H9 (cell line): ENCODE measurements around the gene CACHD1. TPM values are rescaled to one million over a fixed set of nuclear protein-coding genes. Genes with fewer than 3 reads are reported as not detected.

ENCODE experiments used
- DNase-seq: peaks from one replicate; pipeline ENCODE4 v3.0.0-alpha.2; 2017
- H2AFZ ChIP-seq: one replicate; pipeline ENCODE4 v1.6.1; 2013; ENCODE audit warnings: mild to moderate bottlenecking, low read length, control low read depth, moderate library complexity
- H2AK5ac ChIP-seq: 2 replicates; pipeline ENCODE4 v1.6.1; 2013; ENCODE audit warnings: low read length, control low read depth, mixed read lengths; ENCODE audit not compliant: insufficient read length
- H2BK120ac ChIP-seq: one replicate; pipeline ENCODE4 v1.6.1; 2013; ENCODE audit warnings: low read depth, mild to moderate bottlenecking, low read length, control low read depth, inconsistent platforms; ENCODE audit not compliant: poor library complexity, severe bottlenecking
- H2BK12ac ChIP-seq: 2 replicates; pipeline ENCODE4 v1.6.1; 2013; ENCODE audit warnings: low read length, control low read depth, mixed read lengths, low read depth; ENCODE audit not compliant: insufficient read length
- H2BK15ac ChIP-seq: 2 replicates; pipeline ENCODE4 v1.6.1; 2013; ENCODE audit warnings: low read depth, low read length, control low read depth
- H2BK20ac ChIP-seq: one replicate; pipeline ENCODE4 v1.6.1; 2013; ENCODE audit warnings: low read depth, mild to moderate bottlenecking, low read length, control low read depth, inconsistent platforms; ENCODE audit not compliant: poor library complexity, severe bottlenecking
- H2BK5ac ChIP-seq: 2 replicates; pipeline ENCODE4 v1.6.1; 2013; ENCODE audit warnings: low read length, control low read depth, mixed read lengths; ENCODE audit not compliant: insufficient read length
- H3K14ac ChIP-seq: 2 replicates; pipeline ENCODE4 v1.6.1; 2013; ENCODE audit warnings: low read length, control low read depth; ENCODE audit not compliant: insufficient read depth
- H3K18ac ChIP-seq: 2 replicates; pipeline ENCODE4 v1.6.1; 2013; ENCODE audit warnings: low read depth, mild to moderate bottlenecking, mixed read lengths, low read length, control low read depth; ENCODE audit not compliant: insufficient read length
- H3K23ac ChIP-seq: 2 replicates; pipeline ENCODE4 v1.6.1; 2013; ENCODE audit warnings: low read length, control low read depth, mixed read lengths, low read depth; ENCODE audit not compliant: insufficient read length
- H3K23me2 ChIP-seq: 2 replicates; pipeline ENCODE4 v1.6.1; 2013; ENCODE audit warnings: low read depth, mild to moderate bottlenecking, mixed read lengths, low read length, control low read depth; ENCODE audit not compliant: insufficient read length, poor library complexity, severe bottlenecking
- H3K27ac ChIP-seq: 2 replicates; pipeline ENCODE4 v1.5.1; 2013; ENCODE audit warnings: low read length, control low read depth, mixed read lengths, low read depth; ENCODE audit not compliant: insufficient read length
- H3K27me3 ChIP-seq: 2 replicates; pipeline ENCODE4 v1.6.1; 2013; ENCODE audit warnings: low read length, control low read depth, inconsistent platforms; ENCODE audit not compliant: insufficient read depth
- H3K4ac ChIP-seq: 2 replicates; pipeline ENCODE4 v1.6.1; 2013; ENCODE audit warnings: low read depth, mild to moderate bottlenecking, control low read depth, inconsistent platforms, low read length, moderate library complexity
- H3K4me1 ChIP-seq: 2 replicates; pipeline ENCODE4 v1.6.1; 2013; ENCODE audit warnings: low read length, control low read depth, inconsistent platforms; ENCODE audit not compliant: insufficient read depth
- H3K4me2 ChIP-seq: 2 replicates; pipeline ENCODE4 v1.6.1; 2013; ENCODE audit warnings: low read length, control low read depth, mixed read lengths; ENCODE audit not compliant: insufficient read length, insufficient read depth
- H3K56ac ChIP-seq: 2 replicates; pipeline ENCODE4 v1.6.1; 2013; ENCODE audit warnings: low read depth, mild to moderate bottlenecking, mixed read lengths, low read length, control low read depth; ENCODE audit not compliant: insufficient read length
- H3K79me1 ChIP-seq: 2 replicates; pipeline ENCODE4 v1.6.1; 2013; ENCODE audit warnings: low read depth, mild to moderate bottlenecking, moderate library complexity, low read length, control low read depth, inconsistent platforms; ENCODE audit not compliant: insufficient read depth, poor library complexity, severe bottlenecking
- H3K79me2 ChIP-seq: 2 replicates; pipeline ENCODE4 v1.6.1; 2013; ENCODE audit warnings: low read length, control low read depth, inconsistent platforms; ENCODE audit not compliant: insufficient read depth
- H3K9ac ChIP-seq: 2 replicates; pipeline ENCODE4 v1.6.1; 2013; ENCODE audit warnings: low read length, control low read depth, mixed read lengths; ENCODE audit not compliant: insufficient read length; ENCODE audit errors: extremely low read depth
- H3K9me3 ChIP-seq: one replicate; pipeline ENCODE4 v1.6.1; 2013; ENCODE audit warnings: low read depth, low read length, inconsistent platforms; ENCODE audit not compliant: control insufficient read depth
- H3T11ph ChIP-seq: one replicate; pipeline ENCODE4 v1.6.1; 2013; ENCODE audit warnings: mild to moderate bottlenecking, low read length, control low read depth, inconsistent platforms
- H4K20me1 ChIP-seq: one replicate; pipeline ENCODE4 v1.6.1; 2013; ENCODE audit not compliant: control insufficient read depth, insufficient read length, insufficient read depth
- H4K5ac ChIP-seq: 2 replicates; pipeline ENCODE4 v1.6.1; 2013; ENCODE audit warnings: low read depth, mild to moderate bottlenecking, mixed read lengths, low read length, control low read depth; ENCODE audit not compliant: insufficient read length
- H4K8ac ChIP-seq: replicated peaks from 2 replicates; pipeline ENCODE4 v1.6.1; 2013; ENCODE audit warnings: low read length, control low read depth, mixed read lengths, low read depth; ENCODE audit not compliant: insufficient read length
- H4K91ac ChIP-seq: 2 replicates; pipeline ENCODE4 v1.6.1; 2013; ENCODE audit warnings: low read depth, mild to moderate bottlenecking, moderate library complexity, mixed read lengths, low read length, control low read depth; ENCODE audit not compliant: insufficient read length
- H3K27ac Mint-ChIP-seq, 3 experiments: 2 replicates in 2 of 3; 3 replicates in 1 of 3; pipeline ENCODE4 v1.8.0; 2020 to 2021; ENCODE audit warnings: mixed read lengths in 3 of 3, mild to moderate bottlenecking in 1 of 3, moderate library complexity in 1 of 3
- H3K27me3 Mint-ChIP-seq: 2 replicates; pipeline ENCODE4 v1.8.0; 2021; ENCODE audit warnings: low read depth, mild to moderate bottlenecking, moderate library complexity, mixed read lengths
- H3K36me3 Mint-ChIP-seq, 3 experiments: 2 replicates in 2 of 3; 3 replicates in 1 of 3; pipeline ENCODE4 v1.8.0; 2020 to 2021; ENCODE audit warnings: low read depth in 3 of 3, mixed read lengths in 3 of 3; ENCODE audit not compliant: insufficient read depth in 1 of 3
- H3K4me1 Mint-ChIP-seq, 2 experiments: 2 replicates each; pipeline ENCODE4 v1.8.0; 2020; ENCODE audit warnings: mixed read lengths in 2 of 2
- H3K4me3 Mint-ChIP-seq, 2 experiments: 2 replicates in 1 of 2; 3 replicates in 1 of 2; pipeline ENCODE4 v1.8.0; 2020 to 2021; ENCODE audit warnings: mild to moderate bottlenecking in 2 of 2, mixed read lengths in 2 of 2, moderate library complexity in 1 of 2
- H3K9me3 Mint-ChIP-seq, 2 experiments: 2 replicates in 1 of 2; 3 replicates in 1 of 2; pipeline ENCODE4 v1.8.0; 2020; ENCODE audit warnings: mild to moderate bottlenecking in 2 of 2, mixed read lengths in 2 of 2, moderate library complexity in 1 of 2
- WGBS: extraction: QIAGEN DNeasy Blood & Tissue Kit; methylation state at CpG from one replicate; pipeline ENCODE4 v1.1.7; 2013; ENCODE audit warnings: missing lambda C conversion rate, low lambda C conversion rate, mixed read lengths; ENCODE audit not compliant: insufficient read length; ENCODE audit errors: extremely low coverage; 5-methylcytosine and 5-hydroxymethylcytosine counted together
- total RNA-seq: library from RNA; stranded (reverse); gene quantifications from 2 replicates; pipeline ENCODE4 v1.2.1, GENCODE V29; 2021
- TF ChIP-seq, protein P1 (sequence below): fragments of 200-600 bp; sonication (generic); conservative IDR thresholded peaks from 3 replicates; pipeline ENCODE4 v1.8.0; 2021; ENCODE audit warnings: antibody characterized with exemption, mild to moderate bottlenecking

Gene CACHD1
- total RNA-seq, 1 experiment from 2014 or later = 94.2 TPM

DNA sequence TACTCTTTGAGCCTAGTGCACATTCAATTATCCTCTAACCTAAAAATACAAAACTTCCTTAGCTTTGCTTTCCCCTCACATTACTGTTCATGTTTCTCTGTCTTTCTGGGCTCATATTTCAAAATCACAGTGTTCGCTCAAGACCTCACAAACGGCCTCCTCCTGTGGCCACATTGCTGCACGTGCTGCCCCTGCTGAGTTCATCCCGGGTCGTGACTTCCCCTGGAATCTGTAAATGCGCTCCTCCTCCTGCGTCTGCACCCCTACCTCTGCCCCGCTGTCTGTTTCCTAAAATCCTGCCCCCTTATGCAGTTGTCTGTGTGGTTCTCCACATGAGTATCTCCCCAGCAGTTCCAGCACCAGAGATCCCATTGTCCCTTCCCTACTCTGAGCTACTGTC lies 229.4 kb downstream of the CACHD1 start:
- peaks cover 10 to 11% of the 10 kb centered on the region in 2 experiments for H3K4me1 Mint-ChIP-seq
- no peak overlapping the region for H2BK5ac ChIP-seq
- peak overlapping the region in 2 of 3 experiments; percentile 26 to 56; a peak in 3 of 7 replicates for H3K27ac Mint-ChIP-seq
- no peak overlapping the region for H3K18ac ChIP-seq
- H3K9ac ChIP-seq = no peak overlapping the region
- H3K79me2 ChIP-seq = no peaks in the 10 kb centered on the region
- H3K4me3 Mint-ChIP-seq = no peak overlapping the region; a peak in 1 of 5 replicates
- H3K56ac ChIP-seq = no peak overlapping the region
- H4K8ac ChIP-seq = no peak overlapping the region
- no peak overlapping the region for H3K4me2 ChIP-seq
- H3K27ac ChIP-seq = no peak overlapping the region
- no peaks in the 10 kb centered on the region for H3K23me2 ChIP-seq
- H3K27me3 ChIP-seq = no peaks in the 10 kb centered on the region
- H2AFZ ChIP-seq = no peak overlapping the region
- H3K14ac ChIP-seq = no peak overlapping the region
- no peaks in the 10 kb centered on the region for H4K20me1 ChIP-seq
- no peak overlapping the region for H2BK15ac ChIP-seq
- H3K9me3 Mint-ChIP-seq = peaks cover 0 to 3% of the 10 kb centered on the region in 2 experiments; a peak in 1 of 5 replicates
- H3K36me3 Mint-ChIP-seq = peaks cover 0 to 3% (median 0%) of the 10 kb centered on the region in 3 experiments; a peak in 2 of 7 replicates
- no peak overlapping the region for H3K23ac ChIP-seq
- H2AK5ac ChIP-seq = no peak overlapping the region
- no peak for DNase-seq
- H2BK12ac ChIP-seq = no peak overlapping the region
- H4K91ac ChIP-seq = no peak overlapping the region
- H3K4ac ChIP-seq = no peak overlapping the region
- no peak overlapping the region for H2BK120ac ChIP-seq
- no peak overlapping the region for H3T11ph ChIP-seq
- H2BK20ac ChIP-seq = no peak overlapping the region
- WGBS = no CpG with 5 or more reads among the region's 8 CpGs
- TF ChIP-seq, protein P1, sequence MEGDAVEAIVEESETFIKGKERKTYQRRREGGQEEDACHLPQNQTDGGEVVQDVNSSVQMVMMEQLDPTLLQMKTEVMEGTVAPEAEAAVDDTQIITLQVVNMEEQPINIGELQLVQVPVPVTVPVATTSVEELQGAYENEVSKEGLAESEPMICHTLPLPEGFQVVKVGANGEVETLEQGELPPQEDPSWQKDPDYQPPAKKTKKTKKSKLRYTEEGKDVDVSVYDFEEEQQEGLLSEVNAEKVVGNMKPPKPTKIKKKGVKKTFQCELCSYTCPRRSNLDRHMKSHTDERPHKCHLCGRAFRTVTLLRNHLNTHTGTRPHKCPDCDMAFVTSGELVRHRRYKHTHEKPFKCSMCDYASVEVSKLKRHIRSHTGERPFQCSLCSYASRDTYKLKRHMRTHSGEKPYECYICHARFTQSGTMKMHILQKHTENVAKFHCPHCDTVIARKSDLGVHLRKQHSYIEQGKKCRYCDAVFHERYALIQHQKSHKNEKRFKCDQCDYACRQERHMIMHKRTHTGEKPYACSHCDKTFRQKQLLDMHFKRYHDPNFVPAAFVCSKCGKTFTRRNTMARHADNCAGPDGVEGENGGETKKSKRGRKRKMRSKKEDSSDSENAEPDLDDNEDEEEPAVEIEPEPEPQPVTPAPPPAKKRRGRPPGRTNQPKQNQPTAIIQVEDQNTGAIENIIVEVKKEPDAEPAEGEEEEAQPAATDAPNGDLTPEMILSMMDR = no peak
- peaks cover 4% of the 10 kb centered on the region; the same call in 1 of the 2 replicates for H3K4me1 ChIP-seq
- H4K5ac ChIP-seq = no peak overlapping the region
- H3K9me3 ChIP-seq = no peaks in the 10 kb centered on the region
- no peaks in the 10 kb centered on the region for H3K79me1 ChIP-seq
- H3K27me3 Mint-ChIP-seq = no peaks in the 10 kb centered on the region
